Peyer's patch (tissue), 4 donors: Measurements from ENCODE around the gene FGGY.

ENCODE experiments used
- POLR2A ChIP-seq, 2 donors: fragments of 450-650 bp; IDR thresholded peaks; one replicate each; pipeline ENCODE4 v1.5.1; 2017; ENCODE audit warnings: antibody characterized with exemption in 2 of 2, mild to moderate bottlenecking in 2 of 2, moderate library complexity in 2 of 2
- TF ChIP-seq, protein P1 (sequence below), 6 experiments: fragments of 450-650 bp in 4 of 6; fragments of 200-600 bp in 2 of 6; sonication (generic) in 1 of 6; IDR thresholded peaks; one replicate each; pipeline ENCODE4 v1.5.1; 2017 to 2019; ENCODE audit warnings: antibody characterized with exemption in 6 of 6, mild to moderate bottlenecking in 3 of 6, moderate library complexity in 1 of 6

- TF ChIP-seq, protein P1, sequence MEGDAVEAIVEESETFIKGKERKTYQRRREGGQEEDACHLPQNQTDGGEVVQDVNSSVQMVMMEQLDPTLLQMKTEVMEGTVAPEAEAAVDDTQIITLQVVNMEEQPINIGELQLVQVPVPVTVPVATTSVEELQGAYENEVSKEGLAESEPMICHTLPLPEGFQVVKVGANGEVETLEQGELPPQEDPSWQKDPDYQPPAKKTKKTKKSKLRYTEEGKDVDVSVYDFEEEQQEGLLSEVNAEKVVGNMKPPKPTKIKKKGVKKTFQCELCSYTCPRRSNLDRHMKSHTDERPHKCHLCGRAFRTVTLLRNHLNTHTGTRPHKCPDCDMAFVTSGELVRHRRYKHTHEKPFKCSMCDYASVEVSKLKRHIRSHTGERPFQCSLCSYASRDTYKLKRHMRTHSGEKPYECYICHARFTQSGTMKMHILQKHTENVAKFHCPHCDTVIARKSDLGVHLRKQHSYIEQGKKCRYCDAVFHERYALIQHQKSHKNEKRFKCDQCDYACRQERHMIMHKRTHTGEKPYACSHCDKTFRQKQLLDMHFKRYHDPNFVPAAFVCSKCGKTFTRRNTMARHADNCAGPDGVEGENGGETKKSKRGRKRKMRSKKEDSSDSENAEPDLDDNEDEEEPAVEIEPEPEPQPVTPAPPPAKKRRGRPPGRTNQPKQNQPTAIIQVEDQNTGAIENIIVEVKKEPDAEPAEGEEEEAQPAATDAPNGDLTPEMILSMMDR (IDR thresholded peaks at IDR 0.05): no peak
- no peak for TF ChIP-seq POLR2A (IDR thresholded peaks at IDR 0.05)
Observed at GRCh38 chr1:59693406-59693805, 396.5 kb downstream of the FGGY start.
